Ammon's horn (tissue), 1 donor: ENCODE measurements around the gene CD101.
A peak's percentile ranks its signal among the peaks of the same experiment; 100 is the strongest.
"Not testable (repeated sequence)": the region's sequence is repeated elsewhere in the genome, so short reads cannot be mapped to it uniquely, and the experiment has no call there.

Experiments
- DNase-seq: peaks from one replicate; pipeline ENCODE4 v3.0.0-alpha.2; 2016; ENCODE audit warnings: low spot score

Gene CD101, protein sequence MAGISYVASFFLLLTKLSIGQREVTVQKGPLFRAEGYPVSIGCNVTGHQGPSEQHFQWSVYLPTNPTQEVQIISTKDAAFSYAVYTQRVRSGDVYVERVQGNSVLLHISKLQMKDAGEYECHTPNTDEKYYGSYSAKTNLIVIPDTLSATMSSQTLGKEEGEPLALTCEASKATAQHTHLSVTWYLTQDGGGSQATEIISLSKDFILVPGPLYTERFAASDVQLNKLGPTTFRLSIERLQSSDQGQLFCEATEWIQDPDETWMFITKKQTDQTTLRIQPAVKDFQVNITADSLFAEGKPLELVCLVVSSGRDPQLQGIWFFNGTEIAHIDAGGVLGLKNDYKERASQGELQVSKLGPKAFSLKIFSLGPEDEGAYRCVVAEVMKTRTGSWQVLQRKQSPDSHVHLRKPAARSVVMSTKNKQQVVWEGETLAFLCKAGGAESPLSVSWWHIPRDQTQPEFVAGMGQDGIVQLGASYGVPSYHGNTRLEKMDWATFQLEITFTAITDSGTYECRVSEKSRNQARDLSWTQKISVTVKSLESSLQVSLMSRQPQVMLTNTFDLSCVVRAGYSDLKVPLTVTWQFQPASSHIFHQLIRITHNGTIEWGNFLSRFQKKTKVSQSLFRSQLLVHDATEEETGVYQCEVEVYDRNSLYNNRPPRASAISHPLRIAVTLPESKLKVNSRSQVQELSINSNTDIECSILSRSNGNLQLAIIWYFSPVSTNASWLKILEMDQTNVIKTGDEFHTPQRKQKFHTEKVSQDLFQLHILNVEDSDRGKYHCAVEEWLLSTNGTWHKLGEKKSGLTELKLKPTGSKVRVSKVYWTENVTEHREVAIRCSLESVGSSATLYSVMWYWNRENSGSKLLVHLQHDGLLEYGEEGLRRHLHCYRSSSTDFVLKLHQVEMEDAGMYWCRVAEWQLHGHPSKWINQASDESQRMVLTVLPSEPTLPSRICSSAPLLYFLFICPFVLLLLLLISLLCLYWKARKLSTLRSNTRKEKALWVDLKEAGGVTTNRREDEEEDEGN

GRCh38 chr1:117001254-117001927 is at the start of gene CD101:
Gene CD101, plus strand, starts transcription at chr1:117001760. Its CDS starts 58 bp downstream, at chr1:117001818.
- peak; percentile 29 for DNase-seq

GRCh38 chr1:116952738-116953275 is 48.8 kb upstream of the CD101 start:
- DNase-seq, result no peak

GRCh38 chr1:116954440-116954839 is 47.1 kb upstream of the CD101 start:
- no peak for DNase-seq

- no peak for DNase-seq
Measured at GRCh38 chr1:116956378-116956777, 45.2 kb upstream of the CD101 start.

DNA sequence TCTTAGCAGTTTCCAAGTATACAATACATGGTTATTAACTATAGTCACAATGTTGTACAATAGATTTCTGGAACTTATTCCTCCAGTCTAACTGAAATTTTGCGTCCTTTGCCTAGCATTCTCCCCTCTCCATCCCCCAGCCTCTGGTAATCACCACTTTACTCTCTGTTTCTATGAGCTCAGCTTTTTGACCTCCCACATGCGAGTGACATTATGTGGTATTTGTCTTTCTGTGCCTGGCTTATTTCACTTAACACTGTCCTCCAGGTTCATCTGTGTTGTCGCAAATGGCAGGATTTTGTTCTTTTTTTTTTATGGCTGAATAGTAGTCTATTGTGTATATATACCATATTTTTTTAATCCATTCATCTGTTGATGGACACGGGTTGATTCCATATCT is 43.9 kb upstream of the CD101 start:
- no peak for DNase-seq

DNA sequence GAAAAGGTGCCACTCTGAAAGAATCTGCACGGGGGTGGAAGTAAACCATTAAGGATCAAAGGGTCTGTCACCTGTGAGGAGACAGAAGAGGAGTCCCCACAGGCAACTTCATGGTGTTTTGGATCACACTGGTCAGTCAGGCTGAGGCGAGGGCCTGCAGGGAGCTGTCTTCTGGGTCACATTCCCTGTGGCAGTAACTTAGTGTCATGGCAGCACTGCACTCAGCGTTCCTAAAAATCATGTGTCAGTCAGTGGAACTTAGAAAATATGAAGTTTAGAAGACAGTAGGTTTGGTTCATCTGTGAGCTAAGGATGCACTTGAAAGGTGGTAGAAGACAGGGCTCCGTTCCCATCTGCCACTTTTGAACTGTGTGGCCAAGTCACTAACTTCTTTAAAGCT is 43.5 kb upstream of the CD101 start:
- DNase-seq, result no peak

GRCh38 chr1:116958977-116959376 is 42.6 kb upstream of the CD101 start:
- DNase-seq, result no peak

DNA sequence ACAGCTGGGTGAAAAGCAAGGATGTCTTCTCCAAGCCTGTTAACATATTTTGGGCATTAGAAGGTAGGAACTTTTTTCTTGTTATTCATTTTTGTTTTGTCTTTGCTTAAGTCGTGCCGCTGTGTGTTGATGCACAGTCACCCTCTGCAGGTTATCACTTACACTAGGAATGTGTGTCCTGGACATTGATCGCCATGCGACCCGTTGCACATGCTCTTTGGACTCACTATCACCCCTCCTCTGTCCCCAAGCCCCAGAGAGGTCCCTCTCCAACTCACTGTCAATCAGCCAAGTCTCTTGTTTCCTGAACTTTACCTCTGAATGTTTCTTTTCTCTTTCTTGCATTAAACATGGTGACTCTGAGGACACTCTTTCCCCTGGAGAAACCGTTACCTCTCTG is 40.0 kb upstream of the CD101 start:
- no peak for DNase-seq

- no peak for DNase-seq
Measured at GRCh38 chr1:116962987-116963639, 38.4 kb upstream of the CD101 start.

- DNase-seq, result no peak
Measured at GRCh38 chr1:116966791-116967190, 34.8 kb upstream of the CD101 start.

GRCh38 chr1:116968724-116969123 is 32.8 kb upstream of the CD101 start:
- no peak for DNase-seq

GRCh38 chr1:116971258-116971860 is 30.2 kb upstream of the CD101 start:
- DNase-seq, result no peak

- no peak for DNase-seq
Measured at GRCh38 chr1:116971965-116972673, 29.4 kb upstream of the CD101 start.

- no peak for DNase-seq
Measured at GRCh38 chr1:116972674-116973030, 28.9 kb upstream of the CD101 start.

GRCh38 chr1:116980309-116980708 is 21.3 kb upstream of the CD101 start:
- not testable (repeated sequence) for DNase-seq

- DNase-seq, result no peak
Measured at GRCh38 chr1:116981521-116982037, 20.0 kb upstream of the CD101 start.

- DNase-seq, result no peak
Measured at GRCh38 chr1:116982319-116983004, 19.1 kb upstream of the CD101 start.

DNA sequence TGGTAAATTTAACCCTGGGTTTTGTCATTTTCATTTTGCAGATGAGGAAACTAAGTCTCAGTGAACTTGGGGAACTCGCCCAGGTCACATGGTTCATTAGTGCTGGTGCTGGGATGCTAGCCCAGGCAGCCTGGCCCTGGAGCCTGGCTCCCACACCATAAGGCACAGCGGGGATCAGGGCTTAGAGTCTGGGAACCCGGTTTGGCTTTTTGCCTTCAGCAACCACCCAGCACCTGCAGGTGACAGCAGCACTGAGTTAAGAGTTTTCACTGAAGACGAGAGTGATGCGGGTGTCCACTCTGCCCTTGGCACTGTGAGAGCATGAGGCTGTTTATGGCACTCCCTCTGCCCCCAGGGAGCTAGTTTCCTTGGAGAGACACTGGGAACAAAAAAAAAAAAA is 18.4 kb upstream of the CD101 start:
- DNase-seq, result no peak

- no peak for DNase-seq
Measured at GRCh38 chr1:116983678-116984077, 17.9 kb upstream of the CD101 start.
